Measurements from ENCODE around the gene TBCE.
"Not testable (repeated sequence)": the region's sequence is repeated elsewhere in the genome, so short reads cannot be mapped to it uniquely, and the experiment has no call there.

TBCE gene

GRCh38 chr1:235351441-235351840, 15.8 kb upstream of the TBCE start:
- FAIRE-seq: no peak
- DNase-seq (ENCODE audit: extremely low spot score, insufficient read length, low read depth): no peak

DNA sequence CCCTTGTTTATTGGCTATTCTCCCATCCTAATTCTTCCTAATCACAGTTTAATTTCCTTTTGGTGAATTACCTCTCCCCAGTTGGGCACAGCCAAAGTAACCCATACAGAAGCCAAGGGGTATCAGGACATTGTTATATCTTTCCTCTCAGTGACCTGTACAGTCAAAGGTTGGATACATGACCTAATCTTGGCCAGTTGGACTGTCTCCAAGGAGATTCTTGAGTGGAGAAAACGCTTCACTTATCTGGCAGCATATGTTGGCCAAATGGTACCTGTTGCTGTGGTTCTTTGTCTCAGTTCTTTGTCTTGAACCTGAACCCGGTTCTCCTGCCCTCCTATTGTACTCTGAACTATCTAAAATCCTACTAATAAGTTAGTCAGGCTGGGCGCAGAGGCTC, 15.3 kb upstream of the TBCE start:
- DNase-seq (ENCODE audit: extremely low spot score, insufficient read length, low read depth): no peak
- no peak for FAIRE-seq

GRCh38 chr1:235357485-235358373, 9.5 kb upstream of the TBCE start:
- no peak for DNase-seq (ENCODE audit: extremely low spot score, insufficient read length, low read depth)

DNA sequence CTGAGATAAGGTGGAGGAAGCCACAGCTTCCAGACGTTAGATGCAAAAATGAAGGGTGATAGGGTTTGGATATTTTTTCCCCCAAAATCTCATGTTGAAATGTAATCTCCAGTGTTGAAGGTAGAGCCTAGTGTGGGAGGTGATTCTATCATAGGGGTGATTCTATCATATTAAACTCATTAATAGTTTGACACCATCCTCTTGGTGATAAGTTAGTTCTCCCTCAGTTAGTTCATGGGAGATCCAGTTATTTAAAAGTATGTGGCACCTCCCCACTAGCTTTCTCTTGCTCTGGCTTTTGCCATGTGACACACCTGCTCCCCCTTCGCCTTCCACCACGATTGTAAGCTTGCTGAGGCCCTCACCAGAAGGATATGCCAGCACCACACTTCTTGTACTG, 8.3 kb upstream of the TBCE start:
- DNase-seq (ENCODE audit: extremely low spot score, insufficient read length, low read depth) (no peak), FAIRE-seq (no peak)

More at GRCh38 chr1:235357485-235358373, 9.5 kb upstream of the TBCE start:
- FAIRE-seq: no peak

GRCh38 chr1:235364189-235364588, 3.0 kb upstream of the TBCE start:
- FAIRE-seq; DNase-seq (ENCODE audit: extremely low spot score, insufficient read length, low read depth): not testable (repeated sequence)

- FAIRE-seq (no peak), DNase-seq (ENCODE audit: extremely low spot score, insufficient read length, low read depth) (no peak)
Measured at GRCh38 chr1:235366286-235366685, 941 bp upstream of the TBCE start.

- no peak for DNase-seq (ENCODE audit: extremely low spot score, insufficient read length, low read depth)
- no peak for FAIRE-seq
Measured at GRCh38 chr1:235368428-235368827, 1.2 kb downstream of the TBCE start.

DNA sequence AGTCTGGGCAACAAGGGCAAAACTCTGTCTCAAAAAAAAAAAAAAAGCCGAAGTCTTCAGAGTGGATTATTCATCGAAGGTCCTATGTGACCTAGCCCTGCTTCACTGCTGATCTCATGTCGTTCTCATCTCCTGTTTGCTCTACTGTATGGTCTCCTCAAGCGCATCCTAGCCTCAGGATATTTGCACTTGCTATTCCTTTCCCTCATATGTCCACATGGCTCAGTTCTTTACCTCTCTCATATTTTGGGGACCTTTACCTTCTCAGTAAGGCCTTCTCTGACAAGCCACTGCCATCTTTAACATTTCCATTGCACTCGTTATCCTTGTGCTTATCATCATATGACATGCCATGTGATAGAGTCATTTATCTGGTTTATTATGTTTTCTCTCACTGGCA, 2.6 kb downstream of the TBCE start:
- DNase-seq (ENCODE audit: extremely low spot score, insufficient read length, low read depth): no peak
- FAIRE-seq: no peak

- FAIRE-seq (no peak), DNase-seq (ENCODE audit: extremely low spot score, insufficient read length, low read depth) (no peak)
Measured at GRCh38 chr1:235375919-235376605, 8.8 kb downstream of the TBCE start.

- FAIRE-seq; DNase-seq (ENCODE audit: extremely low spot score, insufficient read length, low read depth): not testable (repeated sequence)
Measured at GRCh38 chr1:235378134-235378735, 11.0 kb downstream of the TBCE start.

- not testable (repeated sequence) for FAIRE-seq
Measured at GRCh38 chr1:235381955-235382739, 14.9 kb downstream of the TBCE start.

DNA sequence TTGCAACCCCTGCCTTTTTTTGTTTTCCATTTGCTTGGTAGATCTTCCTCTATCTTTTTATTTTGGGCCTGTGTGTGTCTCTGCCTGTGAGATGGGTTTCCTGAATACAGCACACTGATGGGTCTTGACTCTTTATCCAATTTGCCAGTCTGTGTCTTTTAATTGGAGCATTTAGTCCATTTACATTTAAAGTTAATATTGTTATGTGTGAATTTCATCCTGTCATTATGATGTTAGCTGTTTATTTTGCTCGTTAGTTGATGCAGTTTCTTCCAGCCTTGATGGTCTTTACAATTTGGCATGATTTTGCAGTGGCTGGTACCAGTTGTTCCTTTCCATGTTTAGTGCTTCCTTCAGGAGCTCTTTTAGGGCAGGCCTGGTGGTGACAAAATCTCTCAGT, 18.4 kb downstream of the TBCE start:
- FAIRE-seq; DNase-seq (ENCODE audit: extremely low spot score, insufficient read length, low read depth): not testable (repeated sequence)

More at GRCh38 chr1:235381955-235382739, 14.9 kb downstream of the TBCE start:
- not testable (repeated sequence) for DNase-seq (ENCODE audit: extremely low spot score, insufficient read length, low read depth)

GRCh38 chr1:235391874-235392273, 24.6 kb downstream of the TBCE start:
- no peak for FAIRE-seq
- DNase-seq (ENCODE audit: extremely low spot score, insufficient read length, low read depth): no peak

DNA sequence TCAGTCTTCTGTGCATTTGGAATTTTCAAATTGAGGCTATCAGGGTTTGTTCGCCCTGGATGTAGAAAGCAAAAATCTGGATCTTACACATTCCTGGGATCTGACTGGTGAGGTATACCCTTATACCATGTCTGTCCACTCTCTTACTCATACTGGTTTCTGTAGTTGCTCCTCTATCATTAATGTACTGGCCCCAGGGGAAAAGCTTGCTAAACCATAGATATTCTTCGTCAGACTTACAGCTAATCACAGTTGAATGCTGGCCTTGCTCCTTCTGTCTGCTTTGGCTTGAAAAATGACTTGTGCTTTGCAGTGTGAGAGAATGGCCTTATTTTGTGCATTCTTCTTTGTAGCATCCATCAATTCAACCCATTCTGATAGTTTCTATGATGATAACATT, 30.5 kb downstream of the TBCE start:
- DNase-seq (ENCODE audit: extremely low spot score, insufficient read length, low read depth): no peak
- FAIRE-seq: no peak

DNA sequence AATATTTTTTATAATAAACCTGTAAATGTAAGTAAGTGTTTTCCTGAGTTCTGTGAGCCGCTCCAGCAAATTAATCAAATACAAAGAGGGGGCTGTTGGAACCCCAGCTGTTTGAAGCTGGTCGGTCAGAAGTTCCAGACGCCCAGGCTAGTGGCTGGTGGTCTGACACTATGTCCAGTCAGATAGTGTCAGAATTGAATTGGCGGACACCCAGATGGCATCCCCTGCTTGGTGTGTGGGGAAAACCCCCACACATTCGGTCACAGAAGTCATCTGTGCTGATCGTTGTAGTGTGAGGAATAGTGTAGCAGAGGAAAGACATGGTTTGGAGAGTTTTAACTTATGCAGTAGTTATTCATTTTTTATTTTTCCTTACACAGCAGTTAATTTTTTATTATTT, 32.4 kb downstream of the TBCE start:
- no peak for DNase-seq (ENCODE audit: extremely low spot score, insufficient read length, low read depth)
- no peak for FAIRE-seq

DNA sequence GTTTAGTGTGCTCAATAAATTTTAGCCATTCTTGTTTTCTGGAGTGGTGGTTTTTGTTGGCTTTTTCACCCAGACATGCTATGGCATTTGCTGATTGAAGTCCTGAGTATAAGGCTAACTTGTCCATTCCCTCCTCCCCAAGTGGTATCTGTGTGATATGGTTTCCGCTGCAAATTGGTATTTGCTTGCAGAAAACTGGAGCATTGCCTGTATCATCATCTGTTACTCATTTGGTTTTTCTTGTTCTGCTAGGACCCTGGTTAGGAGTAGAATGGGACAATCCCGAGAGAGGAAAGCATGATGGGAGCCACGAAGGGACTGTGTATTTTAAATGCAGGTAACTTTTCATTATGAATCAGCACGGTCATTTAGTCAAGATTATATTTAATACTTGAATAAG, 34.0 kb downstream of the TBCE start:
- DNase-seq (ENCODE audit: extremely low spot score, insufficient read length, low read depth): no peak
- FAIRE-seq: no peak

GRCh38 chr1:235402457-235403200, 35.4 kb downstream of the TBCE start:
- no peak for DNase-seq (ENCODE audit: extremely low spot score, insufficient read length, low read depth)
- FAIRE-seq: no peak

- FAIRE-seq: no peak
Measured at GRCh38 chr1:235403593-235403992, 36.4 kb downstream of the TBCE start.

GRCh38 chr1:235404190-235404589, 37.0 kb downstream of the TBCE start:
- no peak for DNase-seq (ENCODE audit: extremely low spot score, insufficient read length, low read depth)
- FAIRE-seq: no peak

More at GRCh38 chr1:235403593-235403992, 36.4 kb downstream of the TBCE start:
- DNase-seq (ENCODE audit: extremely low spot score, insufficient read length, low read depth): no peak
